Measurements from ENCODE around the gene OR2T1. TPM values are rescaled to one million over a fixed set of nuclear protein-coding genes. Genes with fewer than 3 reads are reported as not detected.

The OR2T1 gene
- total and polyA plus RNA-seq, 9 of the 15 experiments (the other 6 are each of a cell fraction or from before 2014, with no cell fraction given), result not detected

DNA sequence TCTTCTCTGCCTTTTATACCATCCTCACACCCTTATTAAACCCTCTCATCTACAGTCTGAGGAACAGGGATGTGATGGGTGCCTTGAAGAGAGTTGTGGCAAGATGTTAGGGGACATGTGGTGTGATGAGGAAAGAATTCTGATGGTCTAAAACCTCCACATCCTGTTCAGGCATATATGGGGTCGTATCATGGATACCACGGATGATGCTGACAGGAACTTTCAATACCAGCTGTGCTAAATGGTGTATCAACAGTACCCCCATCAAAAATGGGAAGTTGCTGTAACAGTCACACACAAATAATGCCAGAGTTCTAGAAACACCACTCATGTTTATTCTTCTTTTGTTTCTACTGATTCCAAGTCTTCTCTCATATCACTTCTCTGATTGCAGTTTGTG, 14.4 kb upstream of the OR2T1 start:
- CTCF ChIA-PET (ENCODE audit: low intra/inter-chr PET ratio), result no interaction called here
- BruUV-seq (replicated peaks), result no TSS peak
- TF ChIP-seq HDAC2 (IDR thresholded peaks at IDR 0.05) (no peak), TCF7L2 (IDR thresholded peaks at IDR 0.05; ENCODE audit: low read depth, low read length) (no peak), RBFOX2 (IDR thresholded peaks at IDR 0.05; ENCODE audit: low read depth, low read length) (no peak), ZNF830 (CRISPR knock-in tag; IDR thresholded peaks at IDR 0.05) (no peak), RFX1 (IDR thresholded peaks at IDR 0.05) (no peak), TRIM25 (IDR thresholded peaks at IDR 0.05; ENCODE audit: borderline replicate concordance) (no peak), FOSL1 (tag; conservative IDR thresholded peaks at IDR 0.05) (no peak), HNRNPLL (IDR thresholded peaks at IDR 0.05; ENCODE audit: low read depth, low read length, poor library complexity, severe bottlenecking) (no peak), ZBTB17 (CRISPR knock-in tag; IDR thresholded peaks at IDR 0.05) (no peak)
- TF ChIP-seq, protein P1, sequence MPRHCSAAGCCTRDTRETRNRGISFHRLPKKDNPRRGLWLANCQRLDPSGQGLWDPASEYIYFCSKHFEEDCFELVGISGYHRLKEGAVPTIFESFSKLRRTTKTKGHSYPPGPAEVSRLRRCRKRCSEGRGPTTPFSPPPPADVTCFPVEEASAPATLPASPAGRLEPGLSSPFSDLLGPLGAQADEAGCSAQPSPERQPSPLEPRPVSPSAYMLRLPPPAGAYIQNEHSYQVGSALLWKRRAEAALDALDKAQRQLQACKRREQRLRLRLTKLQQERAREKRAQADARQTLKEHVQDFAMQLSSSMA (CRISPR knock-in tag; IDR thresholded peaks at IDR 0.05), result no peak
- TF ChIP-seq, protein P2, sequence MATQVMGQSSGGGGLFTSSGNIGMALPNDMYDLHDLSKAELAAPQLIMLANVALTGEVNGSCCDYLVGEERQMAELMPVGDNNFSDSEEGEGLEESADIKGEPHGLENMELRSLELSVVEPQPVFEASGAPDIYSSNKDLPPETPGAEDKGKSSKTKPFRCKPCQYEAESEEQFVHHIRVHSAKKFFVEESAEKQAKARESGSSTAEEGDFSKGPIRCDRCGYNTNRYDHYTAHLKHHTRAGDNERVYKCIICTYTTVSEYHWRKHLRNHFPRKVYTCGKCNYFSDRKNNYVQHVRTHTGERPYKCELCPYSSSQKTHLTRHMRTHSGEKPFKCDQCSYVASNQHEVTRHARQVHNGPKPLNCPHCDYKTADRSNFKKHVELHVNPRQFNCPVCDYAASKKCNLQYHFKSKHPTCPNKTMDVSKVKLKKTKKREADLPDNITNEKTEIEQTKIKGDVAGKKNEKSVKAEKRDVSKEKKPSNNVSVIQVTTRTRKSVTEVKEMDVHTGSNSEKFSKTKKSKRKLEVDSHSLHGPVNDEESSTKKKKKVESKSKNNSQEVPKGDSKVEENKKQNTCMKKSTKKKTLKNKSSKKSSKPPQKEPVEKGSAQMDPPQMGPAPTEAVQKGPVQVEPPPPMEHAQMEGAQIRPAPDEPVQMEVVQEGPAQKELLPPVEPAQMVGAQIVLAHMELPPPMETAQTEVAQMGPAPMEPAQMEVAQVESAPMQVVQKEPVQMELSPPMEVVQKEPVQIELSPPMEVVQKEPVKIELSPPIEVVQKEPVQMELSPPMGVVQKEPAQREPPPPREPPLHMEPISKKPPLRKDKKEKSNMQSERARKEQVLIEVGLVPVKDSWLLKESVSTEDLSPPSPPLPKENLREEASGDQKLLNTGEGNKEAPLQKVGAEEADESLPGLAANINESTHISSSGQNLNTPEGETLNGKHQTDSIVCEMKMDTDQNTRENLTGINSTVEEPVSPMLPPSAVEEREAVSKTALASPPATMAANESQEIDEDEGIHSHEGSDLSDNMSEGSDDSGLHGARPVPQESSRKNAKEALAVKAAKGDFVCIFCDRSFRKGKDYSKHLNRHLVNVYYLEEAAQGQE (IDR thresholded peaks at IDR 0.05; ENCODE audit: borderline replicate concordance), result no peak
- TF ChIP-seq, protein P2 (CRISPR knock-in tag; IDR thresholded peaks at IDR 0.05; ENCODE audit: low read depth), result no peak

More for the DNA sequence above, 14.4 kb upstream of the OR2T1 start:
- Histone ChIP-seq H3K79me2 (ENCODE audit: control insufficient read depth, insufficient read depth, low read length) (no peaks in the 10 kb centered on the region), H3K4me1 (replicated peaks in 1 of 2; ENCODE audit: control insufficient read depth in 2 of 2, insufficient read depth in 2 of 2, low read length in 2 of 2) (no peaks in the 10 kb centered on the region), H3K36me3 (ENCODE audit: control insufficient read depth, insufficient read depth, low read length) (no peaks in the 10 kb centered on the region), H3K27me3 (ENCODE audit: control insufficient read depth in 2 of 2, insufficient read depth in 2 of 2, low read length in 2 of 2) (no peaks in the 10 kb centered on the region), H3K4me2 (ENCODE audit: insufficient read depth, low read length) (no peak overlapping the region), H3K4me3 (no peak overlapping the region), H2AFZ (ENCODE audit: low read depth, low read length) (no peak overlapping the region), H3K9ac (ENCODE audit: insufficient read depth in 1 of 2, low read depth in 2 of 2, low read length in 2 of 2) (no peak overlapping the region), H4K20me1 (replicated peaks; ENCODE audit: control insufficient read depth, insufficient read depth, low read length) (no peaks in the 10 kb centered on the region), H3K9me3 (replicated peaks; ENCODE audit: control insufficient read depth, insufficient read depth, low read depth, low read length) (no peaks in the 10 kb centered on the region; the same call in 1 of the 2 replicates), H3K9me1 (ENCODE audit: control insufficient read depth, insufficient read depth, low read length) (no peaks in the 10 kb centered on the region), H3K27ac (ENCODE audit: extremely low read depth, low read depth, low read length) (no peak overlapping the region)
- no peak for ATAC-seq
- POLR2A ChIA-PET, result no interaction called here
- WGBS (ENCODE audit: insufficient coverage, low coverage, missing lambda C conversion rate), result 0% methylated on average over 2 of the region's 2 CpGs
- no peak for DNase-seq (ENCODE audit: extremely low read depth in 1 of 4, low spot score in 3 of 4)
- intact Hi-C loops (cut with micrococcal nuclease) (no loop called here), in situ Hi-C loops (cut with MboI) (no loop called here)
- FAIRE-seq, result no peak
